Type B pancreatic cell (in vitro differentiated cells): ENCODE data around the gene ISM1. TPM values are rescaled to one million over a fixed set of nuclear protein-coding genes. Genes with fewer than 3 reads are reported as not detected.

Experiments
- DNase-seq: peaks from one replicate; pipeline ENCODE4 v3.0.0; 2021; ENCODE audit warnings: mixed read lengths; ENCODE audit not compliant: unreplicated experiment; ENCODE audit errors: extremely low spot score
- H3K27ac Mint-ChIP-seq: 2 replicates; pipeline ENCODE4 v1.8.0; 2021; ENCODE audit warnings: mild to moderate bottlenecking, mixed read lengths
- H3K27me3 Mint-ChIP-seq: 2 replicates; pipeline ENCODE4 v1.8.0; 2021; ENCODE audit warnings: mixed read lengths
- H3K36me3 Mint-ChIP-seq: 2 replicates; pipeline ENCODE4 v1.8.0; 2021; ENCODE audit warnings: mixed read lengths
- H3K4me1 Mint-ChIP-seq: one replicate; pipeline ENCODE4 v1.8.0; 2021; ENCODE audit warnings: mixed read lengths; ENCODE audit not compliant: unreplicated experiment
- H3K4me3 Mint-ChIP-seq: 2 replicates; pipeline ENCODE4 v1.8.0; 2021; ENCODE audit warnings: mild to moderate bottlenecking, mixed read lengths
- H3K9me3 Mint-ChIP-seq: 2 replicates; pipeline ENCODE4 v1.8.0; 2021; ENCODE audit warnings: mixed read lengths
- total RNA-seq: library from RNA; stranded (reverse); gene quantifications from 2 replicates; pipeline ENCODE4 v1.2.1, GENCODE V29; 2021; ENCODE audit warnings: low replicate concordance
- TF ChIP-seq, protein P1 (sequence below): fragments of 200-600 bp; sonication (generic); conservative IDR thresholded peaks from 2 replicates; pipeline ENCODE4 v1.5.0; 2021; ENCODE audit warnings: antibody characterized with exemption, mild to moderate bottlenecking

ISM1 gene
- total RNA-seq, 1 donor from 2014 or later: 9.0 TPM

- Mint-ChIP-seq H3K4me1 (peaks cover 9% of the 10 kb centered on the region), H3K9me3 (no peaks in the 10 kb centered on the region), H3K36me3 (peaks cover 3% of the 10 kb centered on the region), H3K27me3 (peaks cover 3% of the 10 kb centered on the region), H3K27ac (no peak overlapping the region), H3K4me3 (no peak overlapping the region)
- no peak for DNase-seq
- TF ChIP-seq, protein P1, sequence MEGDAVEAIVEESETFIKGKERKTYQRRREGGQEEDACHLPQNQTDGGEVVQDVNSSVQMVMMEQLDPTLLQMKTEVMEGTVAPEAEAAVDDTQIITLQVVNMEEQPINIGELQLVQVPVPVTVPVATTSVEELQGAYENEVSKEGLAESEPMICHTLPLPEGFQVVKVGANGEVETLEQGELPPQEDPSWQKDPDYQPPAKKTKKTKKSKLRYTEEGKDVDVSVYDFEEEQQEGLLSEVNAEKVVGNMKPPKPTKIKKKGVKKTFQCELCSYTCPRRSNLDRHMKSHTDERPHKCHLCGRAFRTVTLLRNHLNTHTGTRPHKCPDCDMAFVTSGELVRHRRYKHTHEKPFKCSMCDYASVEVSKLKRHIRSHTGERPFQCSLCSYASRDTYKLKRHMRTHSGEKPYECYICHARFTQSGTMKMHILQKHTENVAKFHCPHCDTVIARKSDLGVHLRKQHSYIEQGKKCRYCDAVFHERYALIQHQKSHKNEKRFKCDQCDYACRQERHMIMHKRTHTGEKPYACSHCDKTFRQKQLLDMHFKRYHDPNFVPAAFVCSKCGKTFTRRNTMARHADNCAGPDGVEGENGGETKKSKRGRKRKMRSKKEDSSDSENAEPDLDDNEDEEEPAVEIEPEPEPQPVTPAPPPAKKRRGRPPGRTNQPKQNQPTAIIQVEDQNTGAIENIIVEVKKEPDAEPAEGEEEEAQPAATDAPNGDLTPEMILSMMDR: no peak
These were observed 121.6 kb downstream of the ISM1 start for GRCh38 chr20:13342469-13343242.

DNA sequence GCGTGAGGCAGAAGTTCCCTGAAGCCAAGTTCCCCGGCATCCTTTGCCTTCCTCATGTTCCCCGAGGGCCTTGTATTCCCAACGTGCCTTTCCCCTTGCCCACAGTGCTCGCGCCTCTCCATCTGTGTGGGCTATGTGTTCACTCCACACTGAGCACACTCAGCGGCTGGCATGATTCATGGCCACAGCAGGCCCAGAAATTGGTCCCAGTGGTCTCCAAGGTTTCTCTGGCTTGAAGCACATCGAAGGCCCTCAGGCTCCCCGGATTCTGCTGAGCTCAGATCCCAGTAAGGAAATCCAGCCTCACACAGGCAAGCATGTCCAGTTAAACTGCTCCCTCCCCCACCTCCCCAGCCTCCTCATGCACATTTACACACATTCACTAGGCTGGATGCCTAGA lies 123.6 kb downstream of the ISM1 start:
- H3K36me3 Mint-ChIP-seq: peaks cover 3% of the 10 kb centered on the region
- H3K4me3 Mint-ChIP-seq: no peak overlapping the region
- no peak overlapping the region for H3K27ac Mint-ChIP-seq
- H3K4me1 Mint-ChIP-seq: no peaks in the 10 kb centered on the region
- DNase-seq: no peak
- H3K9me3 Mint-ChIP-seq: no peaks in the 10 kb centered on the region
- peaks cover 3% of the 10 kb centered on the region for H3K27me3 Mint-ChIP-seq
- TF ChIP-seq, protein P1: no peak

DNA sequence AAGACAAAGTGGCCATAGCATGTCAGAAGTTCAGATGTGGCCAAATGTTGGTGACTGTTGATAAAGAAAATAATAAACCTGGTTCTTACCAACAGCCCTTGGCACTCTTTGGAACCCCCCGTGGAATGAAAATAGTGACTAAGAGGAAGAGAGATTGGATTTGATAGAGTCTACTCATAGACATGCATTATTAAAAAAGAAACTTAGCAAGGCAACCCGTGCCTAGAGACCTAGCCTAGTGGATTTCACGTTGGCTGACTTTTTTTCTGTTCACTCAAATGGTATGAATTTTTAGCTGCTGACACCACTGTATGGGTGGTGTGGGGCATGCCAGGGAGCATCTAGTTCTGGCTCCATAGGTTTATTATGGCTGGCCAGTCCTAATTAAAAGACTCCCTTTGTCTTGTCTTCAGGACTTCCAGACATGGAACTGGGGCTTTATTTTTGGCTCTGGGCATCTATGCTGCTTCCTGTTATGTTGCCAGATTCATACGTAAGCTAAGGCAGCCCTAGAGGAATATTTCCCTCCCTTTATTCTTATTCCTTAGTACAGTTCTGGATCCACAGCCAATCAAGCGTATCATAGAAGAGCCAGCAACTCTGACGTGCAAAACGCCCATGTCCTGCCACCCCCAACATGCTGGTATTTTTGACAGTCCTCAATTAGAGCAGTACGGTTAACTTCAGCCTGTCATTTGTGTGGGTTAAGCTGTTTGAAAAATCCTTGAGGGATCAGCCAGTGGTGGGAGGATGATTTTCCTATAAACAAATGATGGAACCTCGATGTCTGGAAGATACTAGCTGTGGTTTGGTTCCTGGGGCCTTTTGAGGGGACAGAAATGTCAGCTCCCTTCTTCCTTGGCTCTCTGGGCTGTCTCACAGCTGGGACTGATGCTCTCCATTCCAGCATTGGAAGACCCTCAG lies 127.5 kb downstream of the ISM1 start:
- H3K27me3 Mint-ChIP-seq: peaks cover 3% of the 10 kb centered on the region
- DNase-seq: no peak
- TF ChIP-seq, protein P1: no peak
- no peak overlapping the region for H3K27ac Mint-ChIP-seq
- peaks cover 3% of the 10 kb centered on the region for H3K36me3 Mint-ChIP-seq
- no peaks in the 10 kb centered on the region for H3K4me1 Mint-ChIP-seq
- H3K9me3 Mint-ChIP-seq: no peaks in the 10 kb centered on the region
- no peak overlapping the region for H3K4me3 Mint-ChIP-seq

GRCh38 chr20:13349235-13349604 lies 128.1 kb downstream of the ISM1 start:
- Mint-ChIP-seq H3K4me3 (no peak overlapping the region), H3K9me3 (no peaks in the 10 kb centered on the region), H3K36me3 (no peaks in the 10 kb centered on the region), H3K27me3 (no peaks in the 10 kb centered on the region), H3K27ac (no peak overlapping the region), H3K4me1 (no peaks in the 10 kb centered on the region)
- TF ChIP-seq, protein P1: no peak
- no peak for DNase-seq

Other genes starting within 250 kb of the ISM1 start
- 10.6 and 34.2 TPM in 2 replicates for gene SPTLC3, start 212.3 kb upstream of the ISM1 start, total RNA-seq